ENCODE results near the gene AKR7A3. TPM values are rescaled to one million over a fixed set of nuclear protein-coding genes. Genes with fewer than 3 reads are reported as not detected.

The AKR7A3 gene
- total and polyA plus RNA-seq, 2 of the 4 experiments (the other 2 are of a cell fraction): 0.18 to 0.62 TPM

- WGBS, 2 experiments (ENCODE audit: extremely low coverage in 2 of 2, insufficient read length in 1 of 2): 100% methylated on average over 1 of the region's 6 CpGs; no CpG with 5 or more reads in 1 of the 2 experiments
- Histone ChIP-seq H2AFZ (replicated peaks; ENCODE audit: low read length, poor library complexity) (no peak overlapping the region), H3K4ac (ENCODE audit: low read depth, low read length) (no peak overlapping the region), H2BK20ac (ENCODE audit: low read depth, low read length) (no peak overlapping the region), H2BK15ac (ENCODE audit: low read depth, low read length) (no peak overlapping the region), H3K27ac (ENCODE audit: insufficient read depth, low read length) (no peak overlapping the region; the same call in 1 of the 2 replicates), H3K9me1 (ENCODE audit: insufficient read depth, low read length) (peaks cover 21% of the 10 kb centered on the region), H3K79me1 (ENCODE audit: low read depth in 1 of 2, low read length in 2 of 2) (peaks cover 18 to 53% of the 10 kb centered on the region in 2 experiments), H3K23ac (ENCODE audit: low read depth, low read length) (0 out of 2 replicates have a peak overlapping the region, but pooled peaks have one; percentile 2), H3K18ac (ENCODE audit: low read depth, low read length) (no peak overlapping the region), H4K8ac (ENCODE audit: low read depth in 2 of 2, low read length in 2 of 2) (no peak overlapping the region), H3K9ac (ENCODE audit: low read depth, low read length) (no peak overlapping the region), H3K4me2 (ENCODE audit: low read depth, low read length) (peak overlapping the region; percentile 33; the same call in 1 of the 2 replicates), H3K36me3 (ENCODE audit: control insufficient read depth, insufficient read depth, low read length) (peaks cover 35% of the 10 kb centered on the region), H2AK5ac (ENCODE audit: low read depth, low read length) (no peak overlapping the region), H3K27me3 (ENCODE audit: control insufficient read depth, insufficient read depth, low read length) (no peaks in the 10 kb centered on the region), H3K4me3 (ENCODE audit: insufficient read depth, low read depth, low read length) (no peak overlapping the region), H3K56ac (ENCODE audit: extremely low read depth, insufficient read depth, low read length) (no peak overlapping the region), H3K9me3 (ENCODE audit: control insufficient read depth, insufficient read depth, low read length) (no peaks in the 10 kb centered on the region), H2AK9ac (replicated peaks; ENCODE audit: low read depth, low read length, poor library complexity) (no peak overlapping the region), H3K14ac (replicated peaks; ENCODE audit: low read depth, low read length) (no peak overlapping the region), H2BK5ac (ENCODE audit: low read depth, low read length, poor library complexity, severe bottlenecking) (no peak overlapping the region), H3K4me1 (ENCODE audit: control insufficient read depth, insufficient read depth, low read length) (peaks cover 18% of the 10 kb centered on the region), H2BK120ac (ENCODE audit: low read depth, low read length) (no peak overlapping the region), H4K91ac (ENCODE audit: insufficient read depth, low read depth, low read length) (no peak overlapping the region), H4K20me1 (ENCODE audit: insufficient read depth, low read length) (peaks cover 21% of the 10 kb centered on the region), H4K5ac (ENCODE audit: low read depth, low read length) (no peak overlapping the region)
- DNase-seq (peak; percentile 93), ATAC-seq (ENCODE audit: low read depth) (peak; percentile 14)
- TF ChIP-seq ELK1 (IDR thresholded peaks at IDR 0.05; ENCODE audit: borderline replicate concordance, low read depth, low read length) (no peak), SMC3 (IDR thresholded peaks at IDR 0.05; ENCODE audit: low read depth, low read length) (no peak), FOS (IDR thresholded peaks at IDR 0.05; ENCODE audit: low read depth, low read length) (0 out of 2 replicates have a peak, but pooled peaks have one; percentile 6), CEBPB (IDR thresholded peaks at IDR 0.05; ENCODE audit: low read depth, low read length) (no peak), MAFK (IDR thresholded peaks at IDR 0.05; ENCODE audit: low read depth, low read length) (no peak), MXI1 (IDR thresholded peaks at IDR 0.05; ENCODE audit: borderline replicate concordance, low read depth, low read length) (peak; percentile 74; the same call in 1 of the 2 replicates), RAD21 (IDR thresholded peaks at IDR 0.05; ENCODE audit: low read length) (0 out of 2 replicates have a peak, but pooled peaks have one; percentile 8), BHLHE40 (IDR thresholded peaks at IDR 0.05; ENCODE audit: low read depth, low read length) (peak; percentile 26; the same call in 1 of the 2 replicates), NFE2L2 (IDR thresholded peaks at IDR 0.05; ENCODE audit: low read depth, low read length) (no peak)
- dilution Hi-C loops (cut with HindIII; ENCODE audit: low sequenced_read_pairs, unreplicated experiment) (no loop called here), intact Hi-C loops (cut with micrococcal nuclease) (no loop called here), in situ Hi-C loops (cut with MboI; ENCODE audit: low sequenced_read_pairs) (no loop called here)
- POLR2A ChIA-PET (ENCODE audit: unreplicated experiment): interaction anchor here (0.5 to 0.6 kb wide), 2 partner anchors 34 to 39 kb away, joined by 3 to 5 read pairs; no protein-coding TSS in a partner anchor
- no TSS peak for BruUV-seq (replicated peaks)
- CTCF ChIA-PET: no interaction called here
Observed at GRCh38 chr1:19309123-19309813, 20.7 kb upstream of the AKR7A3 start.

All from IMR-90 (cell line).